GM18520 (cell line): ENCODE data around the gene DCC.
"Not testable (repeated sequence)": the region's sequence is repeated elsewhere in the genome, so short reads cannot be mapped to it uniquely, and the experiment has no call there.

Experiments used
- ATAC-seq: cut with Tn5 transposase; IDR thresholded peaks from one replicate; pipeline ENCODE4 v1.9.1; 2021; ENCODE audit not compliant: unreplicated experiment

Gene DCC

GRCh38 chr18:53458268-53458667 is 1118.3 kb downstream of the DCC start:
- ATAC-seq: no peak

- no peak for ATAC-seq
These were observed 1119.1 kb downstream of the DCC start for GRCh38 chr18:53458944-53459580.

- ATAC-seq: no peak
These were observed 1127.8 kb downstream of the DCC start for GRCh38 chr18:53467756-53468155.

GRCh38 chr18:53468173-53468572 is 1128.2 kb downstream of the DCC start:
- ATAC-seq: not testable (repeated sequence)

GRCh38 chr18:53472546-53472945 is 1132.5 kb downstream of the DCC start:
- no peak for ATAC-seq

GRCh38 chr18:53478155-53478554 is 1138.2 kb downstream of the DCC start:
- ATAC-seq: no peak

- no peak for ATAC-seq
These were observed 1146.3 kb downstream of the DCC start for GRCh38 chr18:53486296-53486695.

- no peak for ATAC-seq
These were observed 1149.3 kb downstream of the DCC start for GRCh38 chr18:53489266-53489665.

- ATAC-seq: no peak
These were observed 1150.0 kb downstream of the DCC start for GRCh38 chr18:53490019-53490418.

- ATAC-seq: no peak
These were observed 1156.0 kb downstream of the DCC start for GRCh38 chr18:53496028-53496427.

- no peak for ATAC-seq
These were observed 1164.0 kb downstream of the DCC start for GRCh38 chr18:53503914-53504441.

GRCh38 chr18:53508529-53508928 is 1168.5 kb downstream of the DCC start:
- no peak for ATAC-seq

- ATAC-seq: no peak
These were observed 1169.9 kb downstream of the DCC start for GRCh38 chr18:53509886-53510285.

- ATAC-seq: not testable (repeated sequence)
These were observed 1171.7 kb downstream of the DCC start for GRCh38 chr18:53511725-53512124.

GRCh38 chr18:53521068-53521467 is 1181.1 kb downstream of the DCC start:
- ATAC-seq: no peak

GRCh38 chr18:53526101-53526870 is 1186.3 kb downstream of the DCC start:
- no peak for ATAC-seq

GRCh38 chr18:53527365-53527764 is 1187.4 kb downstream of the DCC start:
- no peak for ATAC-seq

- no peak for ATAC-seq
These were observed 1191.2 kb downstream of the DCC start for GRCh38 chr18:53531187-53531586.

GRCh38 chr18:53531896-53532295 is 1191.9 kb downstream of the DCC start:
- no peak for ATAC-seq

- no peak for ATAC-seq
These were observed 1194.2 kb downstream of the DCC start for GRCh38 chr18:53534203-53534602.

- no peak for ATAC-seq
These were observed 1194.7 kb downstream of the DCC start for GRCh38 chr18:53534695-53535094.

GRCh38 chr18:53536908-53537307 is 1196.9 kb downstream of the DCC start:
- no peak for ATAC-seq
